ENCODE data around the gene UBC. TPM values are rescaled to one million over a fixed set of nuclear protein-coding genes. Genes with fewer than 3 reads are reported as not detected.
"Not testable (repeated sequence)": the region's sequence is repeated elsewhere in the genome, so short reads cannot be mapped to it uniquely, and the experiment has no call there.

Gene UBC
- total RNA-seq, 2 experiments from 2014 or later: 963 to 1,010 TPM

DNA sequence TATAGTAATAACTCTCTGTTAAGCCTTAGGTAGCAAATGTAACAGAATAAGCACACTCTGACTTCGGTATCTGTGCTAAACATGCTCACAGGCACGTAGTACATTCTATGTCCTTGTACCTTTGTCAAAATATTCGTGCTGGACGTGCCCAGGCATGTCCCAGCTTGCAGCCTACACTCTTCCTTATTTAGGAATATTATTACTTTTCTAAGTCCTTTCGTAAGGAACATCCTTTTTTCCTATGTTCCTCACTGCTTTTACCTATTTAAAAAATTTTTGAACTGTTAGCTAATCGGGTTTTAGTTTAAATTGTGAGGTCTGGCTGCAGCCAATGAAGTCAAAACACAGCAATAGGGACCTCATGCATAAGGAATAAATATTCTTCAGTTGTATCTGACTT is 24.1 kb upstream of the UBC start:
- TF ChIP-seq, protein P1, sequence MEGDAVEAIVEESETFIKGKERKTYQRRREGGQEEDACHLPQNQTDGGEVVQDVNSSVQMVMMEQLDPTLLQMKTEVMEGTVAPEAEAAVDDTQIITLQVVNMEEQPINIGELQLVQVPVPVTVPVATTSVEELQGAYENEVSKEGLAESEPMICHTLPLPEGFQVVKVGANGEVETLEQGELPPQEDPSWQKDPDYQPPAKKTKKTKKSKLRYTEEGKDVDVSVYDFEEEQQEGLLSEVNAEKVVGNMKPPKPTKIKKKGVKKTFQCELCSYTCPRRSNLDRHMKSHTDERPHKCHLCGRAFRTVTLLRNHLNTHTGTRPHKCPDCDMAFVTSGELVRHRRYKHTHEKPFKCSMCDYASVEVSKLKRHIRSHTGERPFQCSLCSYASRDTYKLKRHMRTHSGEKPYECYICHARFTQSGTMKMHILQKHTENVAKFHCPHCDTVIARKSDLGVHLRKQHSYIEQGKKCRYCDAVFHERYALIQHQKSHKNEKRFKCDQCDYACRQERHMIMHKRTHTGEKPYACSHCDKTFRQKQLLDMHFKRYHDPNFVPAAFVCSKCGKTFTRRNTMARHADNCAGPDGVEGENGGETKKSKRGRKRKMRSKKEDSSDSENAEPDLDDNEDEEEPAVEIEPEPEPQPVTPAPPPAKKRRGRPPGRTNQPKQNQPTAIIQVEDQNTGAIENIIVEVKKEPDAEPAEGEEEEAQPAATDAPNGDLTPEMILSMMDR (IDR thresholded peaks at IDR 0.05): no peak
- POLR2A ChIA-PET: interaction anchor here (1.8 to 12.0 kb wide), 4 partner anchors 11 to 55 kb away, joined by 7 to 256 read pairs (median 36); partner anchors contain the start of genes BRI3BP and UBC

GRCh38 chr12:124938108-124938507 is 23.7 kb upstream of the UBC start:
- TF ChIP-seq, protein P1 (IDR thresholded peaks at IDR 0.05): no peak
- H3K4me1 Mint-ChIP-seq (ENCODE audit: low read depth): peaks cover 12% of the 10 kb centered on the region

More for the DNA sequence above, 24.1 kb upstream of the UBC start:
- DNase-seq (peak; percentile 41), ATAC-seq (no peak)
- CTCF ChIA-PET: interaction anchor here (0.6 to 8.0 kb wide), 5 partner anchors 8 to 1101 kb away, joined by 4 to 183 read pairs (median 69); partner anchors contain the start of gene UBC
- H3K9me3 Mint-ChIP-seq: no peaks in the 10 kb centered on the region
- no peak overlapping the region for H3K4me3 Mint-ChIP-seq
- no peak overlapping the region for H3K27ac Mint-ChIP-seq
- peaks cover 12% of the 10 kb centered on the region for H3K4me1 Mint-ChIP-seq (ENCODE audit: low read depth)
- no peaks in the 10 kb centered on the region for H3K27me3 Mint-ChIP-seq
- intact Hi-C loops (cut with micrococcal nuclease): loop anchor here (2.0 kb wide), 1 partner anchor 18 kb away; no protein-coding TSS in a partner anchor
- peaks cover 7% of the 10 kb centered on the region for H3K36me3 Mint-ChIP-seq (ENCODE audit: low read depth)

GRCh38 chr12:124931528-124931927 is 17.1 kb upstream of the UBC start:
- H3K4me1 Mint-ChIP-seq (ENCODE audit: low read depth): peaks cover 29% of the 10 kb centered on the region
- POLR2A ChIA-PET: interaction anchor here (1.0 to 12.0 kb wide), 2 partner anchors 13 to 20 kb away, joined by 3 to 256 read pairs; partner anchors contain the start of gene UBC
- DNase-seq; H3K27me3 Mint-ChIP-seq; intact Hi-C loops (cut with micrococcal nuclease); ATAC-seq; H3K4me3 Mint-ChIP-seq; H3K36me3 Mint-ChIP-seq (ENCODE audit: low read depth); H3K27ac Mint-ChIP-seq; H3K9me3 Mint-ChIP-seq: not testable (repeated sequence)
- CTCF ChIA-PET: interaction anchor here (0.7 to 1.4 kb wide), 3 partner anchors 9 to 32 kb away, joined by 3 to 7 read pairs (median 3); no protein-coding TSS in a partner anchor

More at GRCh38 chr12:124938108-124938507, 23.7 kb upstream of the UBC start:
- Mint-ChIP-seq H3K4me3 (no peak overlapping the region), H3K27ac (no peak overlapping the region), H3K27me3 (no peaks in the 10 kb centered on the region), H3K9me3 (no peaks in the 10 kb centered on the region), H3K36me3 (ENCODE audit: low read depth) (peaks cover 6% of the 10 kb centered on the region)
- intact Hi-C loops (cut with micrococcal nuclease): loop anchor here (2.0 kb wide), 1 partner anchor 17 kb away; no protein-coding TSS in a partner anchor
- ATAC-seq: no peak
- POLR2A ChIA-PET: interaction anchor here (1.8 to 12.0 kb wide), 4 partner anchors 11 to 56 kb away, joined by 7 to 256 read pairs (median 36); partner anchors contain the start of genes BRI3BP and UBC
- CTCF ChIA-PET: interaction anchor here (0.6 to 8.0 kb wide), 5 partner anchors 8 to 1101 kb away, joined by 4 to 183 read pairs (median 69); partner anchors contain the start of gene UBC
- DNase-seq: no peak

GRCh38 chr12:124930586-124930985 is 16.1 kb upstream of the UBC start:
- DNase-seq: no peak
- ChIA-PET CTCF (interaction anchor here (0.7 to 1.4 kb wide), 7 partner anchors 8 to 31 kb away, joined by 3 to 5 read pairs (median 3); no protein-coding TSS in a partner anchor), POLR2A (interaction anchor here (0.6 to 12.0 kb wide), 4 partner anchors 10 to 330 kb away, joined by 3 to 256 read pairs (median 3); partner anchors contain the start of gene UBC)
- no peak for ATAC-seq
- H3K4me3 Mint-ChIP-seq: no peak overlapping the region
- no peaks in the 10 kb centered on the region for H3K9me3 Mint-ChIP-seq
- H3K27ac Mint-ChIP-seq: peak overlapping the region; percentile 69
- H3K4me1 Mint-ChIP-seq (ENCODE audit: low read depth): peaks cover 32% of the 10 kb centered on the region
- peaks cover 5% of the 10 kb centered on the region for H3K27me3 Mint-ChIP-seq
- TF ChIP-seq, protein P1 (IDR thresholded peaks at IDR 0.05): no peak
- intact Hi-C loops (cut with micrococcal nuclease): no loop called here
- H3K36me3 Mint-ChIP-seq (ENCODE audit: low read depth): peaks cover 9% of the 10 kb centered on the region

- Mint-ChIP-seq H3K36me3 (ENCODE audit: low read depth) (peaks cover 9% of the 10 kb centered on the region), H3K4me1 (ENCODE audit: low read depth) (peaks cover 38% of the 10 kb centered on the region), H3K27ac (peak overlapping the region; percentile 18), H3K4me3 (no peak overlapping the region), H3K9me3 (no peaks in the 10 kb centered on the region), H3K27me3 (peaks cover 5% of the 10 kb centered on the region)
- TF ChIP-seq, protein P1 (IDR thresholded peaks at IDR 0.05): no peak
- no peak for DNase-seq
- CTCF ChIA-PET: interaction anchor here (1.0 to 1.4 kb wide), 5 partner anchors 9 to 30 kb away, joined by 3 to 5 read pairs (median 3); no protein-coding TSS in a partner anchor
- POLR2A ChIA-PET: interaction anchor here (0.6 to 12.0 kb wide), 4 partner anchors 10 to 329 kb away, joined by 3 to 256 read pairs (median 3); partner anchors contain the start of gene UBC
- intact Hi-C loops (cut with micrococcal nuclease): no loop called here
- ATAC-seq: no peak
Measured at GRCh38 chr12:124929649-124930419, 15.4 kb upstream of the UBC start.
